Hepatocyte (in vitro differentiated cells): ENCODE data around the gene IL4R.

ENCODE experiments used
- CTCF ChIP-seq: fragments of 200-600 bp; sonication (generic); IDR thresholded peaks from 2 replicates; pipeline ENCODE4 v1.5.1; 2016; ENCODE audit warnings: antibody characterized with exemption, mild to moderate bottlenecking; ENCODE audit not compliant: poor library complexity
- EZH2 ChIP-seq: fragments of 200-600 bp; sonication (generic); IDR thresholded peaks from 2 replicates; pipeline ENCODE4 v1.6.1; 2016; ENCODE audit warnings: antibody characterized with exemption, mild to moderate bottlenecking, borderline replicate concordance

DNA sequence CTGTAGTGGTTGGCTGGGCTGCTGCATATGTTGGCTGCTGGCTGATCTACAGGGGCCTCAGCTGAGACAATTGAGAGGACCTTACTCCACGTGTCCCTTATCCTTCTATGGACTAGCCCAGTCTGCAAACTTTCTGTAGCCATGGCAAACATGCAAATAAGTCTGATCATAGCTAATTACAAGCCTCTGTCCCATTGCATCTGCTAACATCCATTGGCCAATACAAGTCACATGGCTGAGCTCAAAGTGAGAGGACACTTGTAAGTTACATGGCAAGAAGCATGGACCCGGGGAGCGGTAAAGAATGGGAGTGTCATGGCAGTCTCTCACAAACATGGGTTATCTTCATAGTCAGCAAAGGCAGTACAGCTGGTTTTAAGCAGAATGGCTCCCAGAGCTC lies 11.6 kb upstream of the IL4R start:
- TF ChIP-seq CTCF: no peak
- no peak for TF ChIP-seq EZH2
